ENCODE results near the gene MARCHF3.
"Not testable (repeated sequence)": the region's sequence is repeated elsewhere in the genome, so short reads cannot be mapped to it uniquely, and the experiment has no call there.

Gene MARCHF3

DNA sequence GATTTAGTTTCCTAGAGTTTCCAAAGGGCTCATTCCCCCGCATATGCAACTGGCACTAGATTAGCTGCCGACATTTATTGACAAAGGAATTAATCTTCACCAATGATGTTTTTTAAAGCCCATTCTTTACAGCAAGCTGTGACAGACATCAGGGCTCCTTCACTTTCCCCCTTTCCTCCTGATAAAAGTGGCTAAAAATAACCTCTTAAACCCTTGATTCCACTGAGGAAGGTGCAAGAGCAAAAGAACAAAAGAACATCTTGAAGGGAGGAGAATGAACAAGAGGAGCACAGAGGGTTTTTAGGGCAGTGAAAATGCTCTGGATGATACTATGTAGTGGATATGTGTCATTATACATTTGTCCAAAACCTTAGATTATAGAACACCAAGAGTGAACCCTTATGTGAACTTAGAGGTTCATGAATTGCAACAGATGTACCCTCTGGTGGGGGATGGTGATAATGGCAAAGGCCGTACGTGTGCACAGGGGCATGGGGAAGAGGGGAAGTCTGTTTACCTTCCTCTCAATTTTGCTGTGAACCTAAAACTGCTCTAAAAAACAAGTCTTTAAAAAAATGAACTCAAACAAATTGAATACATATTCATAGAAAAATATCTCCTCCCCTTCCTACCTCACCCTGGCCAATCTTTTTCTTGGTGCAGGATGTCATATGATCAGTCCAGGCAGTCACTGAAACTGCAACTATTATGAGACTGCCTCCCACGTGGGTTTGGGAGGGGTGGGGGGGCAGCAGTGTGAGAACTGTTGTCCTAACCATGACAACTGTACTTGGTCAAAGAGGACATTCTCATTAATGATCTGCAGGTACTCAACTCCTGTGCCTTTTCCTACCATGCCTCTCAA, 83.0 kb downstream of the MARCHF3 start:
- DNase-seq, result no peak

GRCh38 chr5:126942908-126943307, 87.5 kb downstream of the MARCHF3 start:
- DNase-seq, result not testable (repeated sequence)

DNA sequence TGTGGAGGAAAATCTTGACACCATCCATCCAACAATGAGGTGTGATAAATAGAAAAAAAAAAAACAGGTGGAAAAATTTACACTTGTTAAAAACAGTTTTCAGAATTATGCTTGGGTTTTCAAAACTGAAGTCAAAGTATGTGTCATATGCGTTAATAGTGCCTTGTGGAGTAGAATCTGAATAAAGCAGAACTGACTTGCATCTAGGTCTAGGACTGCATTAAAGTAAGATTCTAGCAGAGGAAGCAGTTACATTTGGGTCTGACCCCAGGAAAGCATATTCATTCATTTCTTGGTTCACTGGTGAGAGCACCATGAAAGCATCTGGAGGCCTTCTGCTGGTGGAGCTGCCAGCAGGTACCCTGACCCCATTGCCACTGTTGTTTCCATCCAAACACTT, 89.0 kb downstream of the MARCHF3 start:
- no peak for DNase-seq

GRCh38 chr5:126939887-126940286, 90.5 kb downstream of the MARCHF3 start:
- DNase-seq, result no peak

GRCh38 chr5:126938466-126938865, 91.9 kb downstream of the MARCHF3 start:
- DNase-seq, result no peak

DNA sequence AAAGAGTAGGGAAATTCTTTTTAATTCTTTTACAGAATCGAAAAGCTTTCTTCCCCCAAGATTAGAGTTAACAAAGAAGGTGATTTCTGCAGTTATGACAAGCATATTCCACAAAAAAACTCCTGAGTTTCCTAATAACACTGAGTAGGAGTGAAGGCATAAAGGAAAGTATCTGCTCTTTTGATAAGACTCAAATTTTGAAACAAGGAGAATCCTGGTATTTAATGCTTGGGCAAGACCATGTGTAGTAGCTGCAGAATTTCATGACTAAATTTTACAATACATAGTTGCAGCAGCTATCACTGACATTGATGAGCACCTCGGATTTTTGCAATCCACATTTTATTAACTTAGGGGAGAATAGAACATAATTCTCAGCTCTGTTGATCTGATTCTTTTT, 92.6 kb downstream of the MARCHF3 start:
- no peak for DNase-seq

- DNase-seq, result no peak
These were observed 93.5 kb downstream of the MARCHF3 start for GRCh38 chr5:126936775-126937418.

GRCh38 chr5:126931963-126932660, 98.2 kb downstream of the MARCHF3 start:
- no peak for DNase-seq

GRCh38 chr5:126928041-126928440, 102.3 kb downstream of the MARCHF3 start:
- no peak for DNase-seq

DNA sequence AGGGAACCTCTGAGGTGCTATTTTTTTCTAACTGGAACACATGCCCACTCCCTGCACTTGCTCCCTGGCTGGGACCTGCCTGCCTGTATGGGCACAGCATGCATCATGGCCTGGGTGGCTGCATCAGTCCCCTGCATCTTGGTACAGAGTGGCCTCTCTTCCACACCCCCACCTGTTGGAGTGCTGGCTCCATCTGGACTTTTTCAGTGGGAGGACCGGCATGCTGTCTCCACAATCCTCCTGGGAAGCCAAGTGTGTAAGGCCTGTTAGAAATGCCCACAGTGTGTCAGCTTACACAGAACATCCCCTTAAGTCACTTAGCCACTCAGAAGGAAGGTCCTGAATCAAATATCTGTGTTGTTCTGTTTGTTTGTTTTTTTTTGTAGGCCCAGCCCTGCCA, 102.9 kb downstream of the MARCHF3 start:
- no peak for DNase-seq

DNA sequence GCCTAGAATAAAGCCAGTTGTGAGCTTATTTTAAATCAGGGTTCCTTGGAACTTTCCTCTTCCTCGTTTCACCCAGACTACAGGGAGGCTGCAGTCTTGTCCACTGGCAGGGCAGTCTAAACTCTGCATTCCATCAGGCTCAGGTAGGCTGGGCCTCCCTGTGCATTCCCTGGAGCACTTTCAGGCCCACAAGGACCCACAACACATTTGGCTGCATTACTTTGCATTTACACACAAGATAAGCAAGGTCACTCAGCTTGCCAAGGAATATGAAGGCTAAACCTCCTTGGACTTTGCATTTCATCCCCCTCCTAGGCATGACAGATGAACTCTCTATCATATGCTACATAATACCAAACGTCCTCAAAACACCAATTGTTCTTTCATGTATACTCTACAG, 104.2 kb downstream of the MARCHF3 start:
- no peak for DNase-seq

DNA sequence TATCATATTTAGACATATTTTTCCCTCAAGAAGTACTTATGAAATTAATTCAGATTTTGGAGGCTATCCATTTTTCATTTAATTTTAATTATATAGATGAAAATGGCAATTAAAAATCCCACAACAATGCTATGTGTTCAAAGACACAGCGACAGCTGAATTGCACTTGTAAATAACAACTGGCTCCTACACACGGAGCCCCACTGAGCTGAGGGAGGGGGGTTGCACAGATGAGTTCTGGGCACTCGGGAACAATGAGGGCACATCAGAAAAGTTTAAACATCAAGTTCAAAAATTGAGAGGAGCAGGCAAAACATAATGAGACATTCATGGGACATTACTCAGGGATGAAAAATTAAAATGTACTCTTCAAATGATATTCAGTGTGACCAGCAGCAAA, 104.9 kb downstream of the MARCHF3 start:
- no peak for DNase-seq

DNA sequence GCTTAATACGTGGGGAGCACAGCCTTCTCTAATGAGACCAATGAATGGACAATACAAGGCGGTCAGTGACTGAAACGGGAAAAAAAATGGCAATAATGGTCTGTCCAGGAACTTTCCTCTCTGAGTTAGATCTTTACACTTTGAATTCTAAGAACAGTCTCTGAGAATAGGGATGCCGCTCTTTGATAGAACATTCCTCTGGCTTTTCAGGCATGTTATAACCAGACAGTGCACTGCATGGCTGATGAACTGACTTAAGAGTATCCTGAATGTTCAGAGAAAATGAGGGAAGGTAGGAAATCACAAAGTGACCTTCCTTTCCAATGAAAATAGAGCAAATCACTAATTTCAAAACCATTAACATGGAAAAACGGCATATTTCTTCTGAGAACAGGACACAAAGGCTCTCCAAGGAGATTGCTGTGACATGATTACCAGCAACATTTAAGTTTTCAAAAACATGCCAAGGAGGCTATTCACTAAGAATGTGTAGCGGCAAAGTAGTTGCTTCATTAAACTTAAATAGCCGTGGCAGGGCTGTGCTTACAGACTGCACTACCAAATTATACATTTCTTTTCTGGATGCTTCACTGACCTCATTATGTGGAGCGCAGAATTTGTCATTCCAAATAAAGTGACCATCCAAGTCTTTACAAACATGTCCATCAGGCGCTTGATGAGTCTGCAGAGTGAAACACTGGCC, 105.9 kb downstream of the MARCHF3 start:
- no peak for DNase-seq

GRCh38 chr5:126921241-126922091, 108.9 kb downstream of the MARCHF3 start:
- no peak for DNase-seq

- no peak for DNase-seq
These were observed 110.1 kb downstream of the MARCHF3 start for GRCh38 chr5:126920291-126920690.

- DNase-seq, result no peak
These were observed 110.8 kb downstream of the MARCHF3 start for GRCh38 chr5:126919566-126919965.

- no peak for DNase-seq
These were observed 111.8 kb downstream of the MARCHF3 start for GRCh38 chr5:126918615-126918957.

DNA sequence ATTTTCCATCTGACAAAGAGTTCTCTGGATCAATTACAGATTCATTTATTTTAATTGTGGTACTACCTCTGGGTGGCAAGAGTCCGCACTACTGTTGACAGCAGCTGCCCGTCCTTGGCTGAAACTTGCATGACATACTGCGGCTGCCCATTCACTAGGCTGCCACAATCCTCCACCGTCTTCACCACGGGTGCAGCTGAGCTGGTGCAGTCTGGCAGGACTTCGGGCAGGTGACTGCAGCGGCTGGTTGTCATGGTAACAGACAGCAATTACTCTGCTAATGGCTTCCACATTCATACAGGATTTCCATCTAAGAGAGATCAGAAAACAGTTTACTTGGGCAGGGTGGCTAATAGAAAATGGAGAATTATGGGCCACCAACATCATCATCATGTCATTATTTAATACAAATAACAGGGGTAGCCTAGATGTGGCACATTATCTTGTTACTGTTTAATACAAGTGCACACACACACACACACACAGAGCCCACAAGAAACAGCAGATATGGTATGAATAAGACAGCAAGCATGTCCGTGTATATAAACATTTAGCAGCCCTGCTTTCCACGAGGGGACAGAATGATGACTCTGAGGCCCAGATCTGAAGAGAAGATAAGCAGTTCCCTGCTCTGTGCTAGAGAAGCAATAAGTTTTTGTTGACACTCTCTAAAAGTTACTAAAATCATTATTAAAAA, 112.3 kb downstream of the MARCHF3 start:
- no peak for DNase-seq

DNA sequence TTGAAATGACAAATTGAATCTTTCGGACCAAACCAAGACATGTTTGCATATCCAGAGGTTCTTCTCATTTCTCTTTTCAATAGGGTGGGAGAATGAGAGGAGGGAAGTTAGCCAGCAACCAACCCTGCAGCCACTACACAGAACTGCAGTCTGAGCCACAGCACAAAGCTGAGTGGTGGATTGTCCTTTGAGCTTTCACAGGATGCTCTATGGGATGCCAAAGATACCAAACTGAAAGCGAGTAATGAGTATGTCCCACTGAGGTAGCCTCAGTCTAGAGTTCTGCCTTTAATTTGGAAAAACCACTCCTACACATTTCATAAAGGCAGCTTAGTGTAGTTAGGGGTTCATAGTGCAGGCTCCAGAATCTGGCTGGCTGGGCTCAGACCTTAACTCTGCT, 114.9 kb downstream of the MARCHF3 start:
- DNase-seq, result no peak

- DNase-seq, result no peak
These were observed 115.4 kb downstream of the MARCHF3 start for GRCh38 chr5:126914801-126915436.

- DNase-seq, result no peak
These were observed 117.7 kb downstream of the MARCHF3 start for GRCh38 chr5:126912616-126913200.
